ENCODE data around the gene CTSV. TPM values are rescaled to one million over a fixed set of nuclear protein-coding genes. Genes with fewer than 3 reads are reported as not detected.
"Not testable (repeated sequence)": the region's sequence is repeated elsewhere in the genome, so short reads cannot be mapped to it uniquely, and the experiment has no call there.

The CTSV gene
- total and polyA plus RNA-seq, 2 experiments from 2014 or later, result 102 to 107 TPM

GRCh38 chr9:97059626-97060025, 20.7 kb upstream of the CTSV start:
- no peaks in the 10 kb centered on the region for H3K79me2 ChIP-seq
- H4K20me1 ChIP-seq (ENCODE audit: insufficient read depth, poor library complexity, severe bottlenecking), result no peaks in the 10 kb centered on the region
- H3K4me3 ChIP-seq, result no peak overlapping the region
- H2AFZ ChIP-seq, result no peak overlapping the region
- H3K27ac ChIP-seq, result peak overlapping the region; percentile 29
- TF ChIP-seq EZH2phosphoT487 (IDR thresholded peaks at IDR 0.05; ENCODE audit: low read depth, severe bottlenecking, unreplicated experiment), result no peak
- no peak overlapping the region for H3K4me2 ChIP-seq
- no peaks in the 10 kb centered on the region for H3K4me1 ChIP-seq (ENCODE audit: insufficient read depth)
- WGBS (ENCODE audit: low lambda C conversion rate, missing lambda C conversion rate), result 64% methylated on average over 3 of the region's 3 CpGs
- no peaks in the 10 kb centered on the region for H3K27me3 ChIP-seq
- peak; percentile 45 for DNase-seq (ENCODE audit: low spot score)
- H3K9me2 ChIP-seq (replicated peaks; ENCODE audit: insufficient read depth), result no peaks in the 10 kb centered on the region
- no peaks in the 10 kb centered on the region for H3K9me3 ChIP-seq (ENCODE audit: low read depth)
- no peaks in the 10 kb centered on the region for H3K36me3 ChIP-seq (replicated peaks; ENCODE audit: insufficient read depth, low read depth)

- no peaks in the 10 kb centered on the region for H3K79me2 ChIP-seq
- no peaks in the 10 kb centered on the region for H3K9me2 ChIP-seq (replicated peaks; ENCODE audit: insufficient read depth)
- H3K27me3 ChIP-seq, result no peaks in the 10 kb centered on the region
- H3K27ac ChIP-seq, result no peak overlapping the region
- TF ChIP-seq CTCF (IDR thresholded peaks at IDR 0.05; ENCODE audit: poor library complexity) (no peak), EZH2 (IDR thresholded peaks at IDR 0.05; ENCODE audit: borderline replicate concordance) (no peak), EZH2phosphoT487 (IDR thresholded peaks at IDR 0.05; ENCODE audit: low read depth, severe bottlenecking, unreplicated experiment) (no peak)
- H4K20me1 ChIP-seq (ENCODE audit: insufficient read depth, poor library complexity, severe bottlenecking), result no peaks in the 10 kb centered on the region
- WGBS (ENCODE audit: low lambda C conversion rate, missing lambda C conversion rate), result 93% methylated on average over 5 of the region's 5 CpGs
- no peak for DNase-seq (ENCODE audit: low spot score)
- peaks cover 1% of the 10 kb centered on the region for H3K4me1 ChIP-seq (ENCODE audit: insufficient read depth)
- H3K4me3 ChIP-seq, result no peak overlapping the region
- H3K9me3 ChIP-seq (ENCODE audit: low read depth), result no peaks in the 10 kb centered on the region
- no peak overlapping the region for H3K4me2 ChIP-seq
- H2AFZ ChIP-seq, result no peak overlapping the region
- H3K36me3 ChIP-seq (replicated peaks; ENCODE audit: insufficient read depth, low read depth), result no peaks in the 10 kb centered on the region
These were observed 18.7 kb upstream of the CTSV start for GRCh38 chr9:97057651-97058050.

GRCh38 chr9:97055891-97056290, 16.9 kb upstream of the CTSV start:
- not testable (repeated sequence) for H3K9me2 ChIP-seq (replicated peaks; ENCODE audit: insufficient read depth); H3K79me2 ChIP-seq; DNase-seq (ENCODE audit: low spot score); H4K20me1 ChIP-seq (ENCODE audit: insufficient read depth, poor library complexity, severe bottlenecking); H3K27ac ChIP-seq; H2AFZ ChIP-seq; H3K4me2 ChIP-seq; H3K36me3 ChIP-seq (replicated peaks; ENCODE audit: insufficient read depth, low read depth); H3K27me3 ChIP-seq; H3K4me1 ChIP-seq (ENCODE audit: insufficient read depth); H3K9me3 ChIP-seq (ENCODE audit: low read depth); H3K4me3 ChIP-seq
- WGBS (ENCODE audit: low lambda C conversion rate, missing lambda C conversion rate), result 94% methylated on average over 13 of the region's 13 CpGs

DNA sequence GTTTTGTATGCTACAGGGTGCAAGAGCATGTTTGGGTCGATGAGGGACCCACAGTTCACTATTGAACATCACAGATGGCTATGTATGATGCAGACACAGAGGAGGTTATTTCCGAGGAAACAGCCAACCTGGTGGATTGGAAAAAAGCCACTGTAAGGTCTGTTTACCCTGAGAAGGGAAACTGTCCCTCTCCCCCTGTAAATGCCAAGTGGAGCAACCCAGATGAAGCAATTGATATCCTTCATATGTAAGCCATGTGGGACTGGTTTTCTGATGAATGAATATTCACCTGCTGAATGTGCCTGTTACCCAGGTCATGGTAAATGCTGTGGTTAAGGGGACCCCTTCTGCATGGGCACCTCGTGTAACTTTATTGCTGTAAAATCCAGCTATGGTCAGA, 14.8 kb upstream of the CTSV start:
- Histone ChIP-seq H3K36me3 (replicated peaks; ENCODE audit: insufficient read depth, low read depth) (no peaks in the 10 kb centered on the region), H2AFZ (no peak overlapping the region), H3K27ac (no peak overlapping the region), H3K9me3 (ENCODE audit: low read depth) (no peaks in the 10 kb centered on the region), H3K27me3 (no peaks in the 10 kb centered on the region), H3K4me2 (no peak overlapping the region), H3K4me3 (no peak overlapping the region), H3K9me2 (replicated peaks; ENCODE audit: insufficient read depth) (no peaks in the 10 kb centered on the region), H3K4me1 (ENCODE audit: insufficient read depth) (peaks cover 9% of the 10 kb centered on the region), H3K79me2 (no peaks in the 10 kb centered on the region), H4K20me1 (ENCODE audit: insufficient read depth, poor library complexity, severe bottlenecking) (no peaks in the 10 kb centered on the region)
- WGBS (ENCODE audit: low lambda C conversion rate, missing lambda C conversion rate), result 48% methylated on average over 3 of the region's 3 CpGs
- TF ChIP-seq EZH2phosphoT487 (IDR thresholded peaks at IDR 0.05; ENCODE audit: low read depth, severe bottlenecking, unreplicated experiment) (no peak), CTCF (IDR thresholded peaks at IDR 0.05; ENCODE audit: poor library complexity) (no peak), EZH2 (IDR thresholded peaks at IDR 0.05; ENCODE audit: borderline replicate concordance) (no peak)
- no peak for DNase-seq (ENCODE audit: low spot score)

Data from hepatocyte (in vitro differentiated cells).